HCEC 1CT (cell line): Measurements from ENCODE around the gene MIA2.

Experiments
- DNase-seq: peaks from one replicate; pipeline ENCODE4 v3.0.0-alpha.2; 2017

Gene MIA2

DNA sequence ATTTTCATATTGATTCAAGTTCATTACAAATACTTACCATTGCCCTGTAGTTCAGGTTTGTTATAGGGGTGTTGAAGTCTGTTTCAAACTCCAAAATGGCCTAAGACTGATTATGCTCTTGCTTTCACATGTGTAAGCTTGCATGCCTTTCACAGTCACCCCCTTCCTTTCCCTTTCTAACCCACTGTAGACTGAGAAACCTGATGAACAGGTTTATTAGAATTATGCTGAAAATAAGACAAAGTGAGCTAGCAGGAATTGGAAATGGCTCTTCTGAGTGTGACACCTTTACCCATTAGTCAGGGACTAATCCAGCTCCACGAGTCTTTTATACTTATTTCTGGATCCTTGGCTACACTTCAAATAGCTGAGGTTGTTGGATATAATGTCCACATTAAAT, 159.6 kb downstream of the MIA2 start:
- no peak for DNase-seq

DNA sequence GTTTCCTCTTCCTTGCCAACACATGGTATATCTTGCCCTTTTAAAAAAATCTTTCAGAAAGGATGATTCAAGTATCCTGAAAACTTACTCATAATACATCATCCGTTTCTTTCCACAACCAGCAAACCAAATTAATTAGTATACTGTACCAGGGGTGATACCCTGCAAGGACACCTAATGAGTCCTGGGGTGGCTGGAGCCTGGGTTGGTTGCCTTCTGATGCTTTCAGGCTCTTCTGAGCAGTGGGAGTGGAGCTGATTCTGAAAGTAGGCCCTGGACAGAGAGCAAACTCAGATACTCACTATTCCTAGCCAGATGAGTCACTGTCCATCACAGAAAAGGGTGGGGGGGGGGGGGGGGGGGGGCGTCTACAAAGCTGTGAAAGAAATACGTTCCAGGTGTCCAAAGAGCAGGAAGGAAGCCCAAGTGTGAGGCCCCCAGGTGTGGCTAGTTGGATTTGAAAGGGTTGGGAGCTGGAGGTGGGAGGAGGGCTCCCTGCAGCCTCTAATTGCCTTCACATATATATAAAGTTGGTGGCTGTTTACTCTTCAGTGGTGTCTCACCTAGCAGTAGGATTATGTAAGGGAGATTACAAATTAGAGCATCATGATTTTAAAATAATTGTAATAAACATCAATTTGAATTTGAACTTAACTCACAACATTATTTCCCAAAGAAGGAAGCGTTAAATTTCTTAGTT, 162.0 kb downstream of the MIA2 start:
- peak; percentile 28 for DNase-seq

DNA sequence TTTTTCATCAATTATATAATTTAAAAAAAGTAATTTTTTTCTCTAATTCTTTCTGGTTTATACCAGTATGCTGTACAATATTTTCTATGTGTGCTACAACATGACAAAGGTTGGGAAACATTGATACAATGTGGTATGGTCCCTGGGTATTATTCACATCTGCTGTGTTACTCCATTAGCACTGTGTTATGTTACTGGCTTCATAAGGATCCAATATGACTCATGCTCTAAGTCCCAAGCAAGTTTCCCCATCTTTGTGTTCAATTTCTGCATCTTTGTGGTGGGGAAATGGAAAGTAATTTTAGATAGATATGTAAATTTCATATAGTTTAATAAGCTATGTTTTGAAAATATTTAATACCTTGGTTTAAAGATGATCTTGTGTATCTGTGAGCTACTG, 162.7 kb downstream of the MIA2 start:
- DNase-seq = peak; percentile 63

DNA sequence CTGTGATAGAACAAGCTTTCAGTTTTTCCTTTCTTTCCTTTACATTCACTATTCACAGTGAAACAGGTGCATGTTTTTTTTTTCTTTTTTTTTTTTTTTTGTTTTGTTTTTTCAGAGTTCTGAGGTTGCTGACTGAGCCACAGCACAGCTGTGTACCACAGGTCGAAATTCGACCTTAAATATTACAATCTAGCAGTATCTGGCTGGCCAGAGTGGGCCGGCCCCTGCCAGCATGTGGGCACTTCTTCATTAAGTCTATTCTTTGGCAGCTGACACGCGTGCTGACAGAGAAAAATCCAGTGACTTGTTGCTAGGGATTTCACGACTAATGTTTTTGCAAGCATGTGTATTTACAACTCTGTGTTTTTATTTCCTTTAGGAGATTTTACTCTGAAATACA, 164.7 kb downstream of the MIA2 start:
- no peak for DNase-seq

DNA sequence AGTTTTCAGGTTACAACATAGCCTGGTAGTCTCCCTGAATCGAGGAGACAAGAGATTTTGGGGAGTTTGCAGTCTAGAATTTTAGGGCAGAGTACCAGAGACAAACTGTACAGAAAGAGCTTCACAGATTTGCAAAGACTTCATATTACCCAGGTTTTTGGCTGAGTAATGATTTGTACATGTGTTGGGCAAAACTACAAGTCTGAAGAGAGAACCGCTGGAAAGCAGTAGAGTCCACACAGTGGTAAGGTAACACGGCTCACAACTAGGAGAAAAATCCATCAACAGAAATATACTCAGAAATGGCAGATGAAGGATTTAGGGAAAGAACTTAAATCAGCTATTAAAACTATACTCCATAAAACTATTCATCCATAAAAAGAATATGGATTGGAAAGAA, 172.8 kb downstream of the MIA2 start:
- no peak for DNase-seq

DNA sequence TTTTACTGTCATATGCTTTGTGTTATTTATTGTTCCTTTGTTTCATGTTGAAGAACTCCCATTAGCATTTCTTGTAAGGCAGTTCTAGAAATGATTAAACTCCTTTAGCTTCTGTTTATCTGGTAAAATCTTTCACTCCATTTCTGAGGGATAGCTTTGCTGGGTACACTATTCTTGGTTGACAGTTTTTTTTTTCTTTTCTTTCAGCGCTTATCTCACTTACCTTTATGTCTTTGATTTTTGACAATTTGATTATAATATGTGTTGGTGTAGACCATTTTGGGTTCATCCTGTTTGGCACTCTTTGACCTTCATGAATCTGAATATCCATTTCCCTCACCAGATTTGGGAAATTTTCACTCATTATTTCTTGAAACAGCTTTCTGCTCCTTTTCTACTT, 182.4 kb downstream of the MIA2 start:
- DNase-seq = no peak

DNA sequence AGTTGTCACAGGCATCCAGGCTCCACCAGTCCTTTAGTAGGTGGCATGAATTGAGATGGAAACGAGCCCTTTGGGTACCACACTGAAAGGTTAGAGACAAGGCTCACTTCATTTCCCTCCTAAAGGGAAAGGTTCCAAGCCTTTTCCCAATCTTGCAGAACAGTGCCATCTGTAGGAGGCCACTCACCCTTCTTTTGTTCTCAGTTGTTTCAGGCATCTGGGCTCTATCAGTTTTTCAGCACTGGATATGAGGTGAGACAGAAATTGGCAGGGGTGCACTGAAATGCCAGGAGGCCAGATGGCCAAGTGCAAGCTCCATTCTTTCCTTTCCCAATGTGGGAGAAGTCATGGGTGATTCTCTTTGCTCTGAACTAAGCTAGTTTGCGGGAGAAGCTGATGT, 183.3 kb downstream of the MIA2 start:
- DNase-seq = no peak

DNA sequence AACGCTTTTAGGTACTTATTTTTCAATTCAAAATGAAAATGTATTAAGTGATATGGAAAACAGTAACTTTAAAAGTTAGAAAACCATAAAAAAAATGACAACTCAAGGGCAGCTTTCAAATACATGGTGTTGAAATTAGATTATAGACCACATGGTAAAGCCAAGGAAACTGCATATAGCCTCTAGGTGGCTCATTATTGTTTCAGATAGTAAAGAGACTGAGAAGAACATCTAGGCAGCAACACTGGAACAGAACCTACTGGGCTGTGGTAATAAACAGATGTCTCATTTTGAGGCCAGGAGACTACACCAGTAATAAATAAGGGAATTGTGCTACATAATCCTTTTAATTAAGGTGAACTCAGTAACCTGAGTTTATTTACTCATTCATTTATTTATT, 185.6 kb downstream of the MIA2 start:
- DNase-seq = no peak

DNA sequence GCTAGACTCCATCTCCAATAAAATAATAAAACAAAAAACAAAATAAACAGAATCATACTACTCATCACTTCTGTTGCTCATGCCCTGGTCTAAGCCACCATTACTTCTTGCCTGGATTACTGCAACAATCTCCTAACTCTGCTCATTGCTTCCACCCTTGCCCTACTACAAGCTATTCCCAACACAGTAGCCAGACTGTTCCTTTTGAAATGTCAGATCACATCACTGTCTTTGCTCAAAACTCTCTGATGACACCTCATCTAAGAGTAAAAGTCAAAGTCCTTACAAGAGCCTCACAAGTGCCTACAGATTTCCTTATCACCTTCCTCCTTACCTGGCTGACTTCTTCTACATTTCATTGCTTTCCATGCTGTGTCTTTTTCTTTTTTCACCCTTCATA, 188.5 kb downstream of the MIA2 start:
- DNase-seq = no peak

DNA sequence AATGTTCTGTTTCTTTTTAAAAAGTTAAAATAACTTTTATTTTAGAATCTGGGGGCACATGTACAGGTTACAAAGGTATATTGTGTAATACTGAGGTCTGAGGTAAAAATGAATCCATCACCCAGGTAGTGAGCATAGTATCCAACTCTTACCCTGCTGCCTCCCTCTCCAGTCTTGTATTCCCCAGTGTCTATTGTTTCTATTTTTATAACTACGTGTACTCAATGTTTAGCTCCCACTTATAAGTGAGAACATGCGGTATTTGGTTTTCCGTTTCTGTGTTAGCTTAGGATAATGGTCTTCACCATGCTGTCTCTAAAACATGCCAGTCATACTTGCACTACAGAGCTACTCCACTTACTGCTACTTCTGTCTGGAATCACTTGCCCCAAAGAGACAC, 190.1 kb downstream of the MIA2 start:
- DNase-seq = no peak

DNA sequence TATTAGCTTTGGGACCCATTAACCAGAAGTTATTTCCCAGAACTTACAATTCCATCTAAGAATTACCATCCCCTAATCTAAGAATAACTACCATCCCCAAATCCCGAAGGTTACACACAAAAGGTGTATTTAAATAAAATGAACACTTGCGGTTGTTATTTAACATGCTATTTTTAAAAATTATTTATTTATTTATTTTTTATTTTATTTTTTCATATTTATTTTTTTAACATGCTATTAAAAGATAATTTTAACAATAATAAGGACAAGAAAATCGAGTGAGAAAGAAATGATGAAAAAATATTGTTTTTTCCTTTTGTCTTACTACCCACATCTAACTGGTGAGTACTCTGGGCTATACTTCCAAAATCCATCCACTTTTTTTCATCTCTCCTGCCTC, 192.2 kb downstream of the MIA2 start:
- DNase-seq = no peak

DNA sequence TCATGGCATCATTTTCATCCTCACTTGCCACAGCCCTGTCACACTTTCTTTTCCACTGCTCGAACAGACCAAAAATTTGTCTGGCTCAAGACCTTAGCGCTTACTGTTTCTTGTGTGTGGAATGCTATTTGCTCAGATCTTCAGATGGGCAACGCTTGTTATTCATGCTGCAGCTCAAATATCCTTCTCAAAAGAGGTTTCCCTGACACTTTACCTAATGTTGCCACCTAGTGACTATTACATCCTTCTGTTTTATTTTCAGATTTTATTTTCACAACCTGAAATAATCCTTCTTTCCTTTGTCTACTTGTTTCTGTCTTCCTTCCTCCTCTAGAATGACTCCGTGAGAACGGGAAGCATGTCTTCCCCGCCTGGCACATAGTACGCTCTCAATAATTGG, 192.9 kb downstream of the MIA2 start:
- DNase-seq = peak; percentile 40

DNA sequence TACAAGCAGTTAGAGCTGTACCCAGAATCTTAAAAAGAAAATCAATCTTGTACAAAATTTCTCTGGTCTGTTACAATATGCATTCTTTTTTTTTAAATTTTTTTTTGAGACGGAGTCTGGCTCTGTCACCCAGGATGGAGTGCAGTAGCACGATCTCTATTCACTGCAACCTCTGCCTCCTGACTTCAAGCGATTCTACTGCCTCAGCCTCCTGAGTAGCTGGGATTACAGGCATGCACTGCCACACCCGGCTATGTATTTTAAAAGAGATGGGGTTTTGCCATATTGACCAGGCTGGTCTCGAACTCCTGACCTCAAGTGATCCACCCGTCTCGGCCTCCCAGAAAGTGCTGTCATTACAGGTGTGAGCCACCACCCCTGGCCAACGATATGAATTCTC, 194.4 kb downstream of the MIA2 start:
- DNase-seq = no peak

DNA sequence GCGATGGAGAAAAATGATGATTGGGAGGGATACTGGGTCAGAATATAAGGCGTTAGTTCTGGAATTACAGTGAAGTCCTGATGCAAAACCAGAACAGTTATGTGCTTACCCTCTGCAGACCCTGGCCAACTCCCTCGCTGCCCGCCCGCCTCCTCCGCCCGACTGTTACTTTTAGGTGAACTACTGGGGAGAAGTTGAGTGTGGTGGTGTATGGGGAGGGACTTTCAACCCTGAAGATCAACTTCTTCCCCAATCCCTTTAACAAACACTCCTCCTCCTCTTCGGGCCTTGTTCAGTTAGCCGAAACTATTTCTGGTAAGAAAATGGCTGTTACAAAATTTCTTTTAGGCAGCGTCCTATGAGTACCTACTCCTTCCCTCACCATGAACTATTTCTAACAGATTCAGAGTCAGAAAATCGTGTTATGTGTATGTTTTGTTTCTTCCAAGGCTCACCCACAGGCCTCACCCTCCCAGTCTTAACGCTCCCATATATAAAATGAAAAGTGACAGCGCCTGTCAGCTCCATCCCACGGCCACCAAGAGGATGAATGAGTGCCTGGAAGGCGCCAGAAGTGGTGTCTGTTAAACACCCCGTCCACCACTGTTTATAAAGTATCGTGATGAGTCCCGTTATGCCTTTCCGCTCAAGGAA, 197.2 kb downstream of the MIA2 start:
- DNase-seq = no peak

DNA sequence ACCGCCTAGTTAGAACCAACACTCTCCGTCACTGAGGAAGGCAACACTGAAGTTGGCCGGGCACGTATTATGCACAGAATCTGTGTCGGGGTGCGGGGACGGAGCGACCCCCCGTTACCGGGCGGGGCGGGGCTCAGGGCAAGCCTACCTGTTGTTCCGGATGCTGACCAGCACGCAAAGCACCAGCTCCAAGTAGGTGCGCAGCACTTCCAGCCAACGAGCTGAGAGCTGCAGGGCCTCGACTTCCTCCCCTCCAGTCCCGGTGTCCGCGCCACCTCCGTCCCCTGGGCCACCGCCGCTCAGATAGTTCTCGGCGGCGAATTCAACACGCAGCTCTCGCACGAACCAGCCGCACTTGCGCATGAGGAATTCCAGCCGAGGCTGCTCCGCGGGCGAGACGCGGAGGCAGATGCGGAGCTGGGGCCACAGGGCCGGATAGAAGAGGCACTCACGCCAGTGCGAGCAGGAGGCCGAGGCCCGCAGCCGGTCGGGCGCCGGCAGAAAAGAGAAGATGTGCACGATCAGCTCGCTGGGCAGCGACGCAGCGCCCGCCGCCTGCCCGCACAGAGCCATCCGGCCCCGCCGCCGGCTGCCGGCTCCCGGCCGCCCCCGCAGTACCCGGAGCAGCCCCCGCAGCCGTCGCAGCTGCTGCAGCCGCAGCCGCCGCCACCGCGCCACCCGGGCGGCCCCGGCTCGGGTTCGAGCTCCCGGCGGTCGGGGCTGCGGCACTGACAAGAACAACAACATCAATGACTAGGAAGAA, 197.9 kb downstream of the MIA2 start:
- DNase-seq = peak; percentile 27

DNA sequence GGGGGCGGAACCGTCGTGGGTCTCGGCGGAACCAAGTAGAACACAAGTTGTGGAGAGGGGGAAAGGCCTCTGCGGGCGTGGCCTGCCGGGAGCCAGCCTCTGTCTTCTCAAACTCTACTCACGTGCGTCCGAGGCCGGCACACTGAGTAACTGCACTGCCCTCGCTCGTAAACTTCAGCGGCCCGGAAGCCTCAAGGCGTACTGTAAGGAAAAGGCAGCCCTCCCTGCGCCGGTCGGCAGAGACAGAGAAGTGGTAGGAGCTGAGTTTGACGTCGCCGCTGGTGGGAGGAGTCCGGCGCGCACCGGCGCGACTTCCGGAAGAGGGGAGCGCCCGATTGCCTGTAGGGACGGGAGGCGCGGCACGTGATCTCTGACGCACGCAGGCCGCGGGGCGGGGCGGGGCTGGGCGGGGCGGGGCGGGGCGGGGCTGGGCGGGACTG, 198.5 kb downstream of the MIA2 start, which contains the start of gene FBXO33:
Gene FBXO33 (minus strand): TSS at position 255 of the 440 bp plus-strand sequence. CDS start 271 bp downstream, outside the sequence.
- peak; percentile 96 for DNase-seq

DNA sequence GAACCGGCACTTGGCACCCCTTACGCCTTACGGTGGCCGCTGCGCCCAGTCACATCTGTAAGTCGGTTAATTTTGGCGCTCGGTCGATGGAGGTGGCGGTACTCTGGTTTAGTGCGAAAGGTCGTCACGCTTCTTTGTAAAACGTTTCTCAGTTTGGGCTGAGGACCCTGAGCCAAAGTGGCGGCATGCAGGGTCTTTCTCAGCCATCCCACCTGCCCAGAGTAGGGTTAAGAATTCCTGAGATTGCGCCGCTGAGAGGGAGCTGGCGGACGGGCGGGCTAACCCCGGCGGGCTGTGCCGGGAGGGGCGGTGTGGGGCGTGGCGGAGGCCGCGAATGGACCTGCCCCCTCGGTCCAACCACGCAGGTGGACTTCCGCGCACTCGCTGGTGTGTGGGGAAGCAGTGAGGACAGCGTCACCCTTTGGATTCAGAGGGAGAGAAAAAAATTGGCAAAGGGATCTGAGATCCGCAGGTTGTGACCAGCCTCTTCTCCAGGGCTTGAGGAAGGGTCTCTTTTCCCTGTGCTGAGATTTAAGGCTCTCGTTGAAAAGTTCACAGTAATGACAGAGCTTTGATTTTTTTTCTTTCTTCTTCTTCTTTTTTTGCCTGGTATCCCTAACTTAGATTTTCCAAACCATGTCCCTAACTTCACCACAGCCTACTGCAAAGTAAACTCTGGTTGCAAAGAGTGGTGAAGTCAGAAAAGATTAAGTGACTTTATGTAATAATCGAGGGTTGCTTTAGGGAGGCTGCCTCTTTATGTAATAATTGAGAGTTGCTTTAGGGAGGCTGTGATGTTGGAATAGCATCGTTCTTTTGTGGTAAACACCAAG, 199.1 kb downstream of the MIA2 start:
- DNase-seq = peak; percentile 66

DNA sequence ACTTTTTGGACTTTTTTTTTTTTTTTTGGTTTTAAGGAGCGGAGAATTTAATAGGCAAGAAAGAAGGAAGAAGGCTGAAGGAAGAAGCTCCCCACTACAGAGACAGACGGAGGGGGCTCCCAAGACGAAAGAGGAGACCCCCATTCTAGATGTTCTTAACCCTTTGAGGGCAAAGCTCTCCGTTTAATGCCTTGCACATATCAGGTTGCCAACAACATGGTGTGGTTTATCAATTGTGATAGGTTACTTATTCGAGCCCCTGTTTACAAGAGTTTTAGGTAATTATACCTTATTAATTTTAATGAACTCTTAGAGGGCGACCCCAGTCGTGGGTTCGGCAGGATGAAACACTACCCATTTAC, 199.7 kb downstream of the MIA2 start:
- no peak for DNase-seq

DNA sequence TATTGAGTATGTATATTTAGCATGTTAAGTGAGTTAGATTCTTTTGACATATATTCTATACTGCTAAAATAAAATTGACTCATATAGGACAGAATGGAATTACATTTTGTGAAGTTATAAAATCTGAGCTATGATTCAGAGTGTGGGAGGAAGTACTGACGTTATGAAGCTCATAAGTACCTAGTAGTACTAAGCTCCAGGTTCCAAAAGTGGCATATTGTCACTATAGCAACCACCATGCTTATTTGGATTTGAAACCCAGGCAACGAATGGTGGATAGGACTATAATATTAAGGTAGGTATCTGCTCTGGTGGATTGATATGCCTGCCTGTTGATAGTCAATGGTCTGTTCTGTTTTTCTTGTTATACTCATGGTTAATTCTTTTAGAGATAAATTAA, 200.7 kb downstream of the MIA2 start:
- DNase-seq = no peak

DNA sequence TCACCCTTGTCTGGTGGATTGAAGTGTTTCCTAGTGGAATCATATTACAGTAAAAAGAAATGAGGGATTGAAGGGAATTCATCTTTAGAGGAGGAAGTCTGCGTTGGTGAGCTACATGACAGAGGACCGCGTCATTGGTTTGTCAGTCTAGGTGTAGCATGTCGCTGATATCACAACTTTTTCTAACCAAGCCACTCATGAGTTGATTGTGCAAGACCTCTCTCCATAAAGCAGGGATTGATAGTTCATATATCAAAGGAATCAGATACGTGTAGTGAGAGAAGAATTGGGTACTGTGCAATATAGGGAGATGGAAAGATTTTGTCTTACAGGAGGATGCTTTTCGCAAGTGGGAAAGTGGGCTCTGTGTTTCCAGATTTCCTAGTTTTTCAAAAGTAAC, 201.5 kb downstream of the MIA2 start:
- no peak for DNase-seq
